ENCODE results near the gene BCDIN3D.

DNA sequence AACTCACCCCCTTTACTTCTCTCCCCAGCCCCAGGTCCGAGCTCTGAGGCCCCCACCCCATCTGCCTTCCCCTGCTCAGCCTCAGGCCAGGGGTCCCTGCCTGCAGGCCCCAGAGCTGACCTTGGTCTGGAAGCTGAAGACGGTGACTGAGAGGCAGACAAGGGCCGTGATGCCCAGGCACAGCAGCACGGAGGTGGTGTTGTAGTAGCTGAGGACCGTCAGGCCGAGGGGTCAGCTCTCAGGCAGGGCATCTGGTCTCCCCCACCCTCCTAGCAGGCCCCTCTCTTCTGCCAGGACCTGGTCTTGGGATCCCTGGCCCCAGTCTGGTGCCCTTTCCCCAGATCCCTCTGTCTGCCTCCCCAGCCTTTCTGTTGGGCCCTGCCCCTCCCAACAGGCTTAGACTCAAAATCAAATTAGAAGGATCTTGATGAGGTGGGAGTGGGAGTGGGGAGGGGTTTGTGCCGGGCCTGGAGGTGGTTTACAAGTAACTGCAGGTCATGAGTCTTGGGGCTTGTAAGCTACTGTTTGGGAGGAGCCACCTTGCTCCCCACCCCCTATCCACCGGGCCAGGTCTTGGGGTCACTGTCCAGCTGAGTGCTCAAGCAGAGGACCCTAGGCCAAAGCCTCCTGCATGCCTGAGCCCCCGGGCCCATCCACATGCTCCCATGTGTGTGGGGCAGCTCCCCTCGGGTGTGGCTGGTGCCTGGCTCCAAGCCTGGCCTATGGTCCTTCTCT is 46.6 kb upstream of the BCDIN3D start:
- no peak for TF ChIP-seq POLR2A (IDR thresholded peaks at IDR 0.05)
- TF ChIP-seq, protein P1, sequence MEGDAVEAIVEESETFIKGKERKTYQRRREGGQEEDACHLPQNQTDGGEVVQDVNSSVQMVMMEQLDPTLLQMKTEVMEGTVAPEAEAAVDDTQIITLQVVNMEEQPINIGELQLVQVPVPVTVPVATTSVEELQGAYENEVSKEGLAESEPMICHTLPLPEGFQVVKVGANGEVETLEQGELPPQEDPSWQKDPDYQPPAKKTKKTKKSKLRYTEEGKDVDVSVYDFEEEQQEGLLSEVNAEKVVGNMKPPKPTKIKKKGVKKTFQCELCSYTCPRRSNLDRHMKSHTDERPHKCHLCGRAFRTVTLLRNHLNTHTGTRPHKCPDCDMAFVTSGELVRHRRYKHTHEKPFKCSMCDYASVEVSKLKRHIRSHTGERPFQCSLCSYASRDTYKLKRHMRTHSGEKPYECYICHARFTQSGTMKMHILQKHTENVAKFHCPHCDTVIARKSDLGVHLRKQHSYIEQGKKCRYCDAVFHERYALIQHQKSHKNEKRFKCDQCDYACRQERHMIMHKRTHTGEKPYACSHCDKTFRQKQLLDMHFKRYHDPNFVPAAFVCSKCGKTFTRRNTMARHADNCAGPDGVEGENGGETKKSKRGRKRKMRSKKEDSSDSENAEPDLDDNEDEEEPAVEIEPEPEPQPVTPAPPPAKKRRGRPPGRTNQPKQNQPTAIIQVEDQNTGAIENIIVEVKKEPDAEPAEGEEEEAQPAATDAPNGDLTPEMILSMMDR (IDR thresholded peaks at IDR 0.05), result no peak
- TF ChIP-seq POLR2AphosphoS5 (IDR thresholded peaks at IDR 0.05), result no peak
